Measurements from ENCODE around the gene FNDC3B. TPM values are rescaled to one million over a fixed set of nuclear protein-coding genes. Genes with fewer than 3 reads are reported as not detected.

FNDC3B gene
- total and polyA plus RNA-seq, 2 of the 8 experiments (the other 6 are each of a cell fraction or from before 2014, with no cell fraction given): 14.1 to 44.4 TPM

DNA sequence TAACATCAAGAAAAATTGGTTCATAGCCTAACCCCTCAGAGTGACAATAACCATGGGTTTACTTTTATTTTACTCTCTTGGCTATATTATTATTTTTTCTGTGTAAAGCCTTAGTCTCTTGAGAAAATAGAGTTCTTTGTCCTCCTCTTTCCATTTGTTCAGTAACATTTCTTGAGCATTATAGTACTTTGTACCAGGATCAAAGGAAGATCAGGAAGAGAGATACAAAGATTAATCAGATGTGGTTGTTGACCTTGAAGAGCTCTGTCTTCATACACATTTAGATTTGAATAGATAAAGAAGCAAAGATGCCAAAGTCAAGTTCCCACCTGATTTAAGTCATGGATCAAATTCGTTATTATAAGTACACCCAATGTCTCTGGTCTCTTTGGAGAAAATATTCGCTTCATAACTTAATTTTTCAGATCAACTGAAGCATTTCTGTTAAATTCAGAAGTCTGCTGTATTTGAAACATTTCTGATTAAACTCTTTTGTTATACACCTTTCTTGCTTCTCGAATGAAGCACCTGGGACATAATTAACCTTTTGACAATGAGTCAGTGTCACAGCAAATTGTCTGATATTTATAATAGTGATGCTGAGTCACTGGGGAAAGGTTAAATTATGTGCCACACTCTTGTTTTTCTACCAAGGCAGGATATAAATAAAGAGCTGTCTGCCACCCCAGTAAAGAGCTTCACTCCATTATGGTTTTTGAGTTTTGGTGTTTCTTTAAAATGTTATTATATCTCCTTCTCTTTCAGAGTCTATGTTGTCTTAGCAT, 308.7 kb downstream of the FNDC3B start (continued):
- TF ChIP-seq RAD21 (IDR thresholded peaks at IDR 0.05 in 1 of 2, conservative IDR thresholded peaks at IDR 0.05 in 1 of 2; ENCODE audit: low read depth in 2 of 2, low read length in 2 of 2) (no peak), FOSL1 (IDR thresholded peaks at IDR 0.05; ENCODE audit: insufficient read depth, low read depth, low read length) (no peak), CBX8 (IDR thresholded peaks at IDR 0.05; ENCODE audit: borderline replicate concordance, low read depth, low read length) (no peak)
- TF ChIP-seq, protein P1, sequence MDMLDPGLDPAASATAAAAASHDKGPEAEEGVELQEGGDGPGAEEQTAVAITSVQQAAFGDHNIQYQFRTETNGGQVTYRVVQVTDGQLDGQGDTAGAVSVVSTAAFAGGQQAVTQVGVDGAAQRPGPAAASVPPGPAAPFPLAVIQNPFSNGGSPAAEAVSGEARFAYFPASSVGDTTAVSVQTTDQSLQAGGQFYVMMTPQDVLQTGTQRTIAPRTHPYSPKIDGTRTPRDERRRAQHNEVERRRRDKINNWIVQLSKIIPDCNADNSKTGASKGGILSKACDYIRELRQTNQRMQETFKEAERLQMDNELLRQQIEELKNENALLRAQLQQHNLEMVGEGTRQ (IDR thresholded peaks at IDR 0.05; ENCODE audit: low read length): no peak
